ENCODE data around the gene CFAP69.
A peak's percentile ranks its signal among the peaks of the same experiment; 100 is the strongest.

CFAP69 gene

GRCh38 chr7:90244909-90245851, at the start of gene CFAP69:
Gene CFAP69, plus strand, starts transcription at chr7:90245174. Its CDS starts 251 bp downstream, at chr7:90245425.
- peak; percentile 72 for DNase-seq (ENCODE audit: low spot score)

- DNase-seq (ENCODE audit: low spot score), result no peak
Observed at GRCh38 chr7:90201500-90202195, 43.3 kb upstream of the CFAP69 start.

GRCh38 chr7:90207956-90208355, 37.0 kb upstream of the CFAP69 start:
- DNase-seq (ENCODE audit: low spot score), result no peak

- DNase-seq (ENCODE audit: low spot score), result no peak
Observed at GRCh38 chr7:90209776-90210175, 35.2 kb upstream of the CFAP69 start.

- DNase-seq (ENCODE audit: low spot score), result no peak
Observed at GRCh38 chr7:90210475-90210874, 34.5 kb upstream of the CFAP69 start.

GRCh38 chr7:90210981-90211380, 34.0 kb upstream of the CFAP69 start:
- no peak for DNase-seq (ENCODE audit: low spot score)

- DNase-seq (ENCODE audit: low spot score), result peak; percentile 36
Observed at GRCh38 chr7:90211391-90212148, 33.4 kb upstream of the CFAP69 start, which contains the start of gene STEAP2. Gene STEAP2, plus strand, starts transcription at chr7:90211740. Its CDS starts 13,343 bp downstream, at chr7:90225083.

- DNase-seq (ENCODE audit: low spot score), result no peak
Observed at GRCh38 chr7:90212149-90212495, 32.9 kb upstream of the CFAP69 start.

GRCh38 chr7:90213521-90213920, 31.5 kb upstream of the CFAP69 start:
- no peak for DNase-seq (ENCODE audit: low spot score)

- no peak for DNase-seq (ENCODE audit: low spot score)
Observed at GRCh38 chr7:90216080-90216674, 28.8 kb upstream of the CFAP69 start.

GRCh38 chr7:90216771-90217170, 28.2 kb upstream of the CFAP69 start:
- no peak for DNase-seq (ENCODE audit: low spot score)

GRCh38 chr7:90222390-90222789, 22.6 kb upstream of the CFAP69 start:
- no peak for DNase-seq (ENCODE audit: low spot score)

GRCh38 chr7:90222811-90223725, 21.9 kb upstream of the CFAP69 start:
- no peak for DNase-seq (ENCODE audit: low spot score)

GRCh38 chr7:90224195-90224594, 20.8 kb upstream of the CFAP69 start:
- DNase-seq (ENCODE audit: low spot score), result no peak

GRCh38 chr7:90225181-90225580, 19.8 kb upstream of the CFAP69 start:
- DNase-seq (ENCODE audit: low spot score), result no peak

- DNase-seq (ENCODE audit: low spot score), result no peak
Observed at GRCh38 chr7:90225601-90226000, 19.4 kb upstream of the CFAP69 start.

GRCh38 chr7:90227259-90227658, 17.7 kb upstream of the CFAP69 start:
- DNase-seq (ENCODE audit: low spot score), result no peak

- no peak for DNase-seq (ENCODE audit: low spot score)
Observed at GRCh38 chr7:90229682-90230081, 15.3 kb upstream of the CFAP69 start.

- DNase-seq (ENCODE audit: low spot score), result no peak
Observed at GRCh38 chr7:90230834-90231233, 14.1 kb upstream of the CFAP69 start.

- DNase-seq (ENCODE audit: low spot score), result no peak
Observed at GRCh38 chr7:90231304-90231703, 13.7 kb upstream of the CFAP69 start.

- DNase-seq (ENCODE audit: low spot score), result no peak
Observed at GRCh38 chr7:90232430-90232829, 12.5 kb upstream of the CFAP69 start.

Measured in pons (tissue), 1 donor.